ENCODE measurements around the gene SHISA4.
"Not testable (repeated sequence)": the region's sequence is repeated elsewhere in the genome, so short reads cannot be mapped to it uniquely, and the experiment has no call there.

SHISA4 gene

DNA sequence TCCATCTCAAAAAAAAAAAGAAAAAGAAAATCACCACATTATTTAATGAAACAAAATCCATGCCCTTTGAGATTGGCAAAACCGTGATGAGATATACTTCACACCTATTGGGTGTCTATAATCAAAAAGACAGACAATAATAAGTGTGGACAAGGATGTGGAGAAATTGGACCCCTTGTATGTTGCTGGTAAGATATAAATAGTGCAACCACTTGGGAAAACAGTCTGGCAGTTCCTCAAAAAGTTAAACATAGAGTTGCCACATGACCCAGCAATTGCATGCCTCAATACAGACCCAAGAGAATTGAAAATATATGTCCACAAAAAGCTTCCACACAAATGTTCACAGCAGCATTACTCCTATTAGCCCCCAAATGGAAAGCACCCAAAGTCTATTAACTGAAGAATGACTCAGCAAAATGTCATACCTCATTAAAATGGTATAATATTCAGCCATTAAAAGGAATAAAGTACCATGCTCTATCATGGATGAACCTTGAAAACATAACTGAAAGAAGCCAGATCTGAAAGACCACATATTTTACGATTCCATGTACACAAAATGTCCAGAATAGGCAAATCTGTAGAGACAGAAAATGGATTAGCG, 33.4 kb downstream of the SHISA4 start:
- H3K27me3 Mint-ChIP-seq = peaks cover 6% of the 10 kb centered on the region
- H3K4me1 Mint-ChIP-seq (ENCODE audit: low read depth) = no peaks in the 10 kb centered on the region
- no peaks in the 10 kb centered on the region for H3K9me3 Mint-ChIP-seq (ENCODE audit: low read depth)
- peaks cover 2% of the 10 kb centered on the region for H3K36me3 Mint-ChIP-seq
- H3K4me3 Mint-ChIP-seq = no peak overlapping the region
- H3K27ac Mint-ChIP-seq = no peak overlapping the region

DNA sequence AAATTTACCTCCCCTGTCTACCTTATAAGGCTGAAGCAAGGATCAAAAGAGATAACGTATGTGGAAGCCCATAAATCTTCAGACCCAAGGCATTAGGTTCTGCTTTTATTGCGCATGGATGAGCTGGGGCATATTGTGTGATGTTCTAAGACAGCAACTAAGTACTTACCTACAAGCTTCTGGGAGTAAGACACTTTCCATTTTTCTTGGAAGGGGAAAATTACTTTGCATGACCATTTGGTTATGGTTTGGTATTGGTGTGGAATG, 36.5 kb downstream of the SHISA4 start:
- Mint-ChIP-seq H3K36me3 (peaks cover 2% of the 10 kb centered on the region), H3K27ac (no peak overlapping the region), H3K9me3 (ENCODE audit: low read depth) (no peaks in the 10 kb centered on the region), H3K4me1 (ENCODE audit: low read depth) (no peaks in the 10 kb centered on the region), H3K4me3 (no peak overlapping the region), H3K27me3 (peaks cover 5% of the 10 kb centered on the region)

DNA sequence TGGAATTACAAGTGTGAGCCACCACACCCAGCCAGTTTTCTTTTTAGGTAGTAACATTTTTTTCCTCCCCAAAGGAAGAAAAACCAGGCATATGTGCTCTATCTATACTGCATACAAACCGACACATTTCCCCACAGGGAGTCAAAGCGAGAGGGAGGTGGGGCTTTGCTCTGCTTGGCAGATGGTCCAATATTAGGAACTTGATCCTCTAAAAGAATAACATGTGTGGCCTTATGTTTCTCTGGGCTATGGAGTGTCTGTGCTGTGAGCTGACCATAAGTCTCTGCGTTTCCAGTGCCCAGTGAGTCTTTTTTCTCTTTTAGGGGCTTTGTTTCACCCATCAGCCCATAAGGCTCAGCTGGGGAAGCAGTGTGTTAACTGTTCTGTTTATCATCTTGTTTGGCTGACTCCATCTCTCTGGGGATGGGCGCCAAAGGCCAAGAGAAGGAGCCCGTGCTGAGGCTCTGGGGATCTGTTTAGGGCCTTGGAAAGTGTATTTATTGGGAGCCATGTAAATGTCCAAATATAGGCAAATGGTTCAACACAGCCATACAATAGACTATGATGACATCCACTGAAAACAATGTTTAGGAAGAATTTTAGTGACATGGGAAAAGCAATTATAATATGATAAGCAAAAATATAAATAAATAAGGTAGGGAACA, 37.4 kb downstream of the SHISA4 start:
- no peak overlapping the region for H3K4me3 Mint-ChIP-seq
- H3K36me3 Mint-ChIP-seq = peaks cover 2% of the 10 kb centered on the region
- H3K27me3 Mint-ChIP-seq = peaks cover 5% of the 10 kb centered on the region
- H3K4me1 Mint-ChIP-seq (ENCODE audit: low read depth) = no peaks in the 10 kb centered on the region
- no peaks in the 10 kb centered on the region for H3K9me3 Mint-ChIP-seq (ENCODE audit: low read depth)
- no peak overlapping the region for H3K27ac Mint-ChIP-seq

DNA sequence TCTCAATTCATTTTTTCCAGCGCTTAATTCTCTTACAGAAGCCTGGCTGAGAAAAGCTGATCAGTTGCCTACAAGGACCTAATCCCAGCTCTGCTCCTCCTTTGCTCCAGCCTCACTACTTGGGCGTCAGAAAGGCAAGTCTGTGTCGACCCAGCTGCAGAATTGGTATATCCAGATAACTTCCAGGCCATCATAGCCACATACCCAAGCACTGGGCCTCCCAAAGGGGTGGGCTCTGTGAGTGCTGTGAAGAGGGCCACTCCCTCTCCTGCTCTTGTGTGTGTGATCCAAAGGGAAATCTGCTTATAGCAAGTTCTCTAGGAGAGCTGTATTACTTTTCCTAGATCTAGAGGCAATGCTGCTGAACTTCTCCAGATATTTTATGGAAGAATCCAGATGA, 39.6 kb downstream of the SHISA4 start:
- no peaks in the 10 kb centered on the region for H3K36me3 Mint-ChIP-seq
- no peak overlapping the region for H3K4me3 Mint-ChIP-seq
- H3K27ac Mint-ChIP-seq = no peak overlapping the region
- no peaks in the 10 kb centered on the region for H3K4me1 Mint-ChIP-seq (ENCODE audit: low read depth)
- no peaks in the 10 kb centered on the region for H3K9me3 Mint-ChIP-seq (ENCODE audit: low read depth)
- H3K27me3 Mint-ChIP-seq = peaks cover 3% of the 10 kb centered on the region

DNA sequence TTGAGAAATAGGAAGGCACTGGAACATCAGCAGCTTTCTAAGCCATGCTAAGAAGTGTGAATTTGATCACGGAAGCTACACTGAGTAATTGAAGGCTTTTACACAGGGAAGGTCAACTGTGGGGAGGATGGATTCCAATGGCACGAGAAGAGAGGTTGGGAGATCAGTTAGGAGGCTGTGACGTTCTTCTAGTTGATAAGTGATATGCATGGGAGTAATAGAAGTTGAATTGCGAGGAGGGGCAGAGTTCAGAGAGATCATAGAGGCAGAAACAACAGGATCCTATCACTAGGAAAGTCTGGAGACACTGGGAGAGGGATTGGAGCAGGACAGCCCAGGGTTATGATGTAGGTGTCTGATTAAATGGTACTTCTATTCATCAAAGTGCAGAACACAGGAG, 41.4 kb downstream of the SHISA4 start:
- Mint-ChIP-seq H3K9me3 (ENCODE audit: low read depth) (no peaks in the 10 kb centered on the region), H3K27me3 (peaks cover 1% of the 10 kb centered on the region), H3K36me3 (no peaks in the 10 kb centered on the region), H3K4me1 (ENCODE audit: low read depth) (no peaks in the 10 kb centered on the region), H3K4me3 (no peak overlapping the region), H3K27ac (no peak overlapping the region)

DNA sequence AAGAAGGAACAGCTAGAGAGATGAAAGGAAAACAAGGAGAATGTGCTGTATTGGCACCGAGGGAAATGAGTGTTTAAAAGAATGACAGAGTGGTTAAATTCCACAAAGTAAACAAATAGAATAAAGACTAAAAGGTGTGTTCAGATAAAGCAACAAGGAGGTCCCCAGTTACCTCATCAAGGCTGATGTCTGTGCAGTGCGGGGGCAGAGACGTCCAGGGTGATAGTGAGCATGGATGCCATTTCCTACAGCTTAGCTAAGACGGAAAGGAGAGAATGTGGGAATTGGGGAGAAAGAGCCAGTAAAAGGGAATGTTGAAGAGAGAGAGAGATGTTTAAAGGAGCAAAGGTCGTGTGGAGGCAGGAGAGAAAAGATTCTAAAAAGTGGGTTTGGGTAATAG, 42.1 kb downstream of the SHISA4 start:
- H3K9me3 Mint-ChIP-seq (ENCODE audit: low read depth) = no peaks in the 10 kb centered on the region
- H3K4me3 Mint-ChIP-seq = no peak overlapping the region
- no peaks in the 10 kb centered on the region for H3K36me3 Mint-ChIP-seq
- no peaks in the 10 kb centered on the region for H3K27me3 Mint-ChIP-seq
- H3K4me1 Mint-ChIP-seq (ENCODE audit: low read depth) = no peaks in the 10 kb centered on the region
- H3K27ac Mint-ChIP-seq = no peak overlapping the region

DNA sequence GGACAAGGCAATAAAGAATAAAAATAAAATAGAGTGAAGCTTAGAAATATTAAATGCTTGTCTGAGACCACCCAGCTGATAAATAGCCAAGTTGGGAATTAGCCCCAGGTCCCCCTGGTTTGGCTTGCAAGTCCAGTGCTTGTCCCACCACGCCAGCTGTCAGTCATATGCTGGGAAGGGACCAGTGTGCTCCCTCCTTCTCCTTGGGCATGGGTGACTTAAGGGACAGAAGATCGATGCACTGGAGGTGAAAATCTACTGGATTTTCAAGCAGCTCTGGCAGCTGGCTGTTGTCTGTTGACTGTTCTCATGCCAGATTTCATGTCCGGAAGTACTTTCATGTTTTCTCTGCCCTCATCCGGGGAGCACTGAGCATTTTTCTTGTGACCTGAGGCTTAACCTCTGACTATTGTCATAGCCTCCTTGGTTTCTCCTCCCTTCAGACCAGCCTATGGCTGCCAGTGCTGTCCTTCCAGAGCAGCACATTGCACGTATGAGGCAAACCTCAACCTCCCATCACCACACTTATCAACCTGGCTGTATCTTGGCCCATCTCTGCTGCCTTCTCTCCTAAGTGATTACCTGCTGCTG, 45.2 kb downstream of the SHISA4 start:
- Mint-ChIP-seq H3K4me1 (ENCODE audit: low read depth) (no peaks in the 10 kb centered on the region), H3K27ac (no peak overlapping the region), H3K36me3 (no peaks in the 10 kb centered on the region), H3K27me3 (peaks cover 3% of the 10 kb centered on the region), H3K9me3 (ENCODE audit: low read depth) (no peaks in the 10 kb centered on the region), H3K4me3 (no peak overlapping the region)

DNA sequence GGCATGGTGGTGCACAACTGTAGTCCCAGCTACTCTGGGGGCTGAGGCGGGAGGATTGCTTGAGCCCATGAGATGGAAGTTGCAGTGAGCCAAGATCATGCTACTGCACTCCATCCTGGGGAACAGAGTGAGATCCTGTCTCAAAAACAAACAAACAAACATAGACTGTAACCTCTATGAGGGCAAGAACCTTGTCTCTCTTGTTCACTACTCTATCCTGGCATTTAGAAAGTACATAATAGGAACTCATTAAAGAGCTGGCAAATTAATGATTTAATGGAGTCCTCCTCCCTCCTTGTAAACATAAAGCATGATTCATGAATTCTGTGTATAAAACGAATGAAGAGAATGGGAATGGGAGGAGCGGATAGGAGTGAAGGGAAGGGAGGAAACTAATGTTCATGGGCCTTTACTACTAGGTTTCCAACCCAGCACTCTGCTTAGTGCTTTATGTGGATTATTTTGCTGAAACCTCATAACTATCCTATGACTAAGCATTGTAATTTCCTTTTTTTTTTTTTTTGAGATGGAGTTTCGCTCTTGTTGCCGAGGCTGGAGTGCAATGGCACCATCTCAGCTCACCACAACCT, 49.0 kb downstream of the SHISA4 start:
- Mint-ChIP-seq H3K4me3 (no peak overlapping the region), H3K27ac (no peak overlapping the region), H3K36me3 (no peaks in the 10 kb centered on the region), H3K9me3 (ENCODE audit: low read depth) (no peaks in the 10 kb centered on the region), H3K4me1 (ENCODE audit: low read depth) (no peaks in the 10 kb centered on the region), H3K27me3 (peaks cover 5% of the 10 kb centered on the region)

DNA sequence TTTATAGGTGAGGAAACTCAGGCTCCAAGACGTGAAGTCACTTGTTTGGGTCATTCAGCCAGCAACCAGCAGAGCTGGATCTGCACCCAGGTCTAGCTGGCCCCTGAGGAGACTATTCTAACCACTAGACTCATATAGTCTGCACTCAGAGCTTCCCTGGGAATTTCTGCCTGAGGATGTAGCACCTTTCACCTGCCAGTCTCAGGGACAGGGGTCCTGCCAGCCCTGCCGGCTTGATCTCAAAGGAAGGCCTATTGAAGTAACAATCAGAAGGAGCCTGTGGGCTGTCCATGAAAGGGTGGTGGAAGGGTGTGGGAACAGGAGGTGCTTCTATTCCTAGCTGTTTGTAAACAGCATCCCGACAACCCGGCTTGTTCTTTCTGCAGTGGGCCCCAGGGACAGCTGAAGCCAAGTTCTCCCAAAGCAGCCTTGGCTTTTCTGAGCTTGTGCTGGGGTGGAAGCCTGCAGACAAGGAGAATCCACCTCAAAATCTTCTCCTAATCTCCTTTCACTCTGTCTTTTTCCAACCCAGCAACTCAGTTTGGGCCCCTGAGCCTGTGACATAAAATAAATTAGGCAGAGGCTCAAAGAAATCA, 49.8 kb downstream of the SHISA4 start:
- H3K9me3 Mint-ChIP-seq (ENCODE audit: low read depth) = no peaks in the 10 kb centered on the region
- H3K4me1 Mint-ChIP-seq (ENCODE audit: low read depth) = no peaks in the 10 kb centered on the region
- H3K36me3 Mint-ChIP-seq = no peaks in the 10 kb centered on the region
- no peak overlapping the region for H3K4me3 Mint-ChIP-seq
- peaks cover 5% of the 10 kb centered on the region for H3K27me3 Mint-ChIP-seq
- no peak overlapping the region for H3K27ac Mint-ChIP-seq

DNA sequence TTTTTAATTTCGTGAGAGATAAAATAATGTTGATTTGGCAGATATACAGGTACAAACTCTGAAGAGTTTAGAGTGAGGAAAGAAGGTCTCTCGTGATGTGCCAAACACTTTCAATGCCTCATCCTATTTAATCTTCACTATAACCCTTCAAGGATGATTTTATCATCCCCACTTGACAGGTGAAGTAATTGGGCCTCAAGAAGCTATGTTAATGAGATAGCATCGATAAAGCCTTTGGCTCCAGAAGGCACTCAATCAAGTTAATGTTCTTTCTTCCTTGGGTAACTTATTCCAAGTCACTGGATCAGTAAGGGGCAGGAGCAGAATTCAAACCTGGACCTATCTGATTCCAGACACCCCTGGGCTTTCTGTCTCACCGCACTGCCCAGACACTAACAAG, 50.5 kb downstream of the SHISA4 start:
- no peaks in the 10 kb centered on the region for H3K36me3 Mint-ChIP-seq
- no peaks in the 10 kb centered on the region for H3K4me1 Mint-ChIP-seq (ENCODE audit: low read depth)
- H3K27ac Mint-ChIP-seq = no peak overlapping the region
- H3K4me3 Mint-ChIP-seq = no peak overlapping the region
- H3K9me3 Mint-ChIP-seq (ENCODE audit: low read depth) = no peaks in the 10 kb centered on the region
- H3K27me3 Mint-ChIP-seq = peaks cover 8% of the 10 kb centered on the region

DNA sequence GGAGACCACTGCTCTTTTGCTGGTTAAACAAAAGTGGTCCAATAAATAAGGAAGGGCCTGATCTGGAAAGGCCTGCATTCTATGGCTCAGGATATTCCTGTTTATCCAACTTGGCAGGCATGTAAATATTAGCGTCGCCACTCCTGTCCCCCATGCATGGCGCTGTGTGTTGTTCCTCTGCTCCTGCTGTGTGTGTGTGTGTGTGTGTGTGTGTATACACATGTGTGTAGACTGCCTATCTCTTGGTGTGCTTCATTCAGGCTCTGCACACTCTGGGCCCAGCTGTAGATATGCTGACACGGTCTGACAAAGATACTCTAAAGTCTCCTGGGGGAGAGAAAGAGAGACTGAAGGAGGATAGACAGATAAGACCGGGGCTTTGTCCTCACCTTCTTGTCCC, 50.9 kb downstream of the SHISA4 start:
- Mint-ChIP-seq H3K27ac (no peak overlapping the region), H3K4me1 (ENCODE audit: low read depth) (no peaks in the 10 kb centered on the region), H3K27me3 (peaks cover 9% of the 10 kb centered on the region), H3K4me3 (no peak overlapping the region), H3K9me3 (ENCODE audit: low read depth) (no peaks in the 10 kb centered on the region), H3K36me3 (no peaks in the 10 kb centered on the region)

DNA sequence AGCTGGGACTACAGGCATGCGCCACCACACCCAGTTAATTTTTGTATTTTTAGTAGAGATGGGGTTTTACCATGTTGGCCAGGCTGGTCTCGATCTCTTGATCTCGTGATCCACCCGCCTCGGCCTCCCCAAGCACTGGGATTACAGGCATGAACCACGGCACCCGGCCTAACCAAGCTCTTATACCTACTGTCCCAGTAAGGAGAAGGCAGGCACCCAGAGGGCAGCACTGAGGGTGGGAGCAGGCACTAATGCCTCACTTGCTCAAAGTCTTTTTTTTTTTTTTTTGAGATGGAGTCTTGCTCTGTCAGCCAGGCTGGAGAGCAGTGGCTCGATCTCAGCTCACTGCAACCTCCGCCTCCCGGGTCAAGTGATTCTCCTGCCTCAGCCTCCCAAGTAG, 51.6 kb downstream of the SHISA4 start:
- not testable (repeated sequence) for H3K4me1 Mint-ChIP-seq (ENCODE audit: low read depth); H3K4me3 Mint-ChIP-seq; H3K27ac Mint-ChIP-seq; H3K9me3 Mint-ChIP-seq (ENCODE audit: low read depth); H3K36me3 Mint-ChIP-seq
- H3K27me3 Mint-ChIP-seq = peaks cover 17% of the 10 kb centered on the region

DNA sequence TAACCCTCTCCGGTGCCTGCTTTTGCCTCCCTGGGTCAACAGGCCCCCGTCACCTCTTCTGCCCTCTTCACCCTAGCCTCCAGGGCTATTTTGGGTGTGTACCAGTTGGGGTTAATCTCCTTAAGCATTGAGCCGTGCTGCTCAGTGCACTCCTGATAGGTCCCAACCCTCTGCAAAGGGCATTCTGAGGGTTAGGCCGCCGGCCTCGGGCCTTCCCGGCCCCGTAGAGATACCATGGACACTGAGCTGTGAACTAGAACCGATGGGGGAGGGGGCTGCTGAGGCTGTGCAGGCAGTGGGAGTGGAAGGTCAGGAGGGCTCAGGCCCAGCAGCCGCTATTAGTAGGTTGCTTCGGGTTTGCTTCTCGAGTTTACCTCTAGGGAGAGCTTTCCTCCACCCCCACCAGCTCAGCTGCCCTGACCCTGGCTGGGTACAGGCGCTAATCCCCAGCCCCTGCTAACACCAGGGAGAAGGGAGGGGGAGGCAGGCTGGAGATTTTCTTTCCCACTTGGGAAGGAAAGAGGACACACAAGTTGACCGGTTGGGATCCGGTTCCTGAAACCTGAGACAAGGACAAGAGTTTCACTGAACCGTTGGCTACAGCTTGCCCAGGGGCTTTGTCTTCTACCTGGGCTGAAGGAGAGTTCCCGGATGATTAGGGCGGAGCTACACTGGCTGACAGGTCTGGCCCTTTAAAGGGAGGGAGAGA, 52.9 kb downstream of the SHISA4 start:
- no peaks in the 10 kb centered on the region for H3K9me3 Mint-ChIP-seq (ENCODE audit: low read depth)
- H3K4me3 Mint-ChIP-seq = no peak overlapping the region
- no peak overlapping the region for H3K27ac Mint-ChIP-seq
- peaks cover 10% of the 10 kb centered on the region for H3K4me1 Mint-ChIP-seq (ENCODE audit: low read depth)
- H3K36me3 Mint-ChIP-seq = no peaks in the 10 kb centered on the region
- peaks cover 26% of the 10 kb centered on the region for H3K27me3 Mint-ChIP-seq

DNA sequence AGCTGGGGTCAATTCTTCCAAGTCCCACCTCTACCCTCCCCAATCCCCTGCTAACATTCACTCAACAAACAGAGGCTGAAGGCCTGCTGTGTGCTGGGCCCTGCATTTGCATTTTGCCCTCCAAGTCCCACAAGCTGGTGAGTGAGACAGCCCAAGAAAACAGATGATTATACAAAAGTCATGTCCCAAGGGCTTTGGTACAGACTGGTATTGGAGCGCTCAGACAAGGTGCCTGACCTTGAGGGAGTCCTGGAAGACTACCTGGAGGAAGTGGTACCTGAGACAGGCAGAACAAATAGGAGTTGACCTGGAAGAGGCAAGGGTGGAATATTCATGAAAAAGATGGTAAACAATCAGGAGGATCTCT, 53.4 kb downstream of the SHISA4 start:
- no peak overlapping the region for H3K27ac Mint-ChIP-seq
- no peak overlapping the region for H3K4me3 Mint-ChIP-seq
- no peaks in the 10 kb centered on the region for H3K36me3 Mint-ChIP-seq
- peaks cover 30% of the 10 kb centered on the region for H3K27me3 Mint-ChIP-seq
- no peaks in the 10 kb centered on the region for H3K9me3 Mint-ChIP-seq (ENCODE audit: low read depth)
- H3K4me1 Mint-ChIP-seq (ENCODE audit: low read depth) = peaks cover 14% of the 10 kb centered on the region
